ENCODE measurements around the gene SRSF2. TPM values are rescaled to one million over a fixed set of nuclear protein-coding genes. Genes with fewer than 3 reads are reported as not detected.

SRSF2 gene
- total RNA-seq, 2 experiments from 2014 or later = 376 to 384 TPM

DNA sequence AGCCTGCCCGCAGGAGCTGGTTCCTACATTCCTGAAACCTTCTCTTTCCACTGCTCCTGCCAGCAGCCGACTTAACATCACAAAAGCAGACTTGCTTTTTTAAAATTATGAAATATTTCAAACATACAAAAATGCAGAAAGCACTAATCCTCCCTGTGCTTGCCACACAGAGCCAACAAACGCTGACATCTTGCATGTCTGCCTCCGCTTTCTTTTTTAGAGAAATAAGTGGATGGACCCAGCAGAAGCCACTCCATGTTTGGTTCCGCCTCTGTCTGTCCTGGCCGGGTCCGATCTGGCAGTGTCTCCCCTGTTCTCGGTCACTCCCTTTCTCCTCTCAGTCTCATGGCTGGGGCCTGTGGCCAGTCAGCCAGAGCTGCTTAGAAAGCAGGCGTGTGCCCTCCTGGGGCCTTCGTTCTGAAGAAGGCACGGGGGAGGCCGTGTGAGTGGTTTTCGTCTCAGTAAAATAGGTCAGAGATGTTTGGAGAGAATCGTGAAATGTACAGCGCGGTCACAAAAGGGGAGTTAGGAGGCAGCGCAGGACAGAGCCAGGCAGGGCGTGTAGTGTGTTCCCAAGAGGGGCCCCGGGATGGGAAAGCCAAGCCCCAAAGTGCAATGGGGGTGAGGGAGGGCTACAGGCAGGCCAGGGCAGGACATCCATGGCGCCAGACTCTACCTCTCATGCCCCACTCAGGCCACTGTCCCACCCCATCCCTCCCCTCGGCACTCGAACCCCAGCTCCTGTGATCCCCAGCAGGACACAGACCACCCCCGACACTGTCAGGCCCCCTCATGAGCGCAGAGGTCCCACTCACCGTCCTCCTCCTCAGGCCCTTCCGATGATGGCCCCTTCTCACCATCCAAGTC lies 49.6 kb downstream of the SRSF2 start:
- Mint-ChIP-seq H3K36me3 (no peaks in the 10 kb centered on the region), H3K9me3 (no peaks in the 10 kb centered on the region), H3K27ac (no peak overlapping the region), H3K4me3 (no peak overlapping the region), H3K27me3 (no peaks in the 10 kb centered on the region), H3K4me1 (no peaks in the 10 kb centered on the region)
- POLR2A ChIA-PET = no interaction called here
- no peak for ATAC-seq (ENCODE audit: low read depth)
- no peak for DNase-seq

DNA sequence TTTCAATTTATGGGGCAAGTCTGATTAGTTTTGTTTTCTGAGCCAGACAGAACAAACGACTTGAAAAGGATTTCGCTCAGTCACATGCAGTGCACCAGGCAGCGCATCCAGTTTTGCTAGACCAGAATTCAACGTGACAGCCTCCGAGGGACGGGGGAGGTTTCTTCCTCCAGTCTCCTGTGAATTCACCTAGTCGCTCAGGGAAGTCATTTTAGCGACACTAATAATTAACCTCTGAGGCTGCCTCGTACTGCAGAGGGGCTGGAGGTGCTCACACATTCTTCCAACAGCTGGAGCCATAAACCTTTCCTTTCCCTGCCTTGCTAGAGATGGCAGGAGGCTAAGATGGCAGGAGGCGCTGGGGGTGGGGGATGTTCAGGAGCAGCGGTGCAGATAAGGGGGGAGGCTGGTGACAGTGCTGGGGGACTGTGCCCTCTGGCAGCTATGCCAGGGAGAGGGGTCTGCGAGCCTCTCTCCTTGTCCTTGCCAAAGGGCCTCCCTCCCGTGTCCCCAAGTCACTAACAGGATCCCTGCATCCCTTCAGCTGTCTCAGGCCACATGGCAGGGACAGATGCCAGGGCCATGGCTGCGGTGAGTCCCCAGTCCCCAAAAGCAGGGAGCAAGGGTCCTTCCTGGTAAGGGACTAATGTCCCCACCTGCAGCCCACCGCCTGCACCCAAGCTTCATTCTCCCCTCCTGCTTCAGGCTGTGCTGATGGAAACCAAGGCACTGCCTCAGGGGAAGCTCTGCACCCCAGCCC lies 50.4 kb downstream of the SRSF2 start:
- Mint-ChIP-seq H3K36me3 (no peaks in the 10 kb centered on the region), H3K27me3 (no peaks in the 10 kb centered on the region), H3K9me3 (no peaks in the 10 kb centered on the region), H3K4me3 (no peak overlapping the region), H3K4me1 (no peaks in the 10 kb centered on the region), H3K27ac (no peak overlapping the region)
- POLR2A ChIA-PET = no interaction called here
- ATAC-seq (ENCODE audit: low read depth) (no peak), DNase-seq (no peak)

DNA sequence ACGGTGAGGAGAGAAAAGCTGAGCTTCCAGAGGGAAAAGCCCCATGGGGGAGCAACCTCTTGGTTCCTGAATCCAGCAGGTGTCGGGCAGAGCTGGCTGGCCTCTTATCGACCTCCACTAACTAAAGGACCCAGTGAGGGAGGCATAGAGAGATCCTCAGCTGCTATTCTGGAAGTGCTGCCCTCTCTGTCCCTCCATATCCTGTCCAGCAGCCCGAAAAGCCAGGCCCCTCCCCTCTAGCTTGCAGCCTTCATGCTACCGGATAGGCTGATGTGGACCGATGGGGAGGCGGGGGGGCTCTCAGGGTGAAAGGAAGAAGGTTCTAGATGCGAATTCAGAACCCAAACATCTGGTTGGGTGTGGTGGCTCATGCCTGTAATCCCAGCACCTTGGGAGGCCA lies 51.3 kb downstream of the SRSF2 start:
- Mint-ChIP-seq H3K27ac (no peak overlapping the region), H3K36me3 (no peaks in the 10 kb centered on the region), H3K27me3 (no peaks in the 10 kb centered on the region), H3K4me3 (no peak overlapping the region), H3K4me1 (peaks cover 4% of the 10 kb centered on the region), H3K9me3 (no peaks in the 10 kb centered on the region)
- POLR2A ChIA-PET = no interaction called here
- ATAC-seq (ENCODE audit: low read depth) (no peak), DNase-seq (no peak)

DNA sequence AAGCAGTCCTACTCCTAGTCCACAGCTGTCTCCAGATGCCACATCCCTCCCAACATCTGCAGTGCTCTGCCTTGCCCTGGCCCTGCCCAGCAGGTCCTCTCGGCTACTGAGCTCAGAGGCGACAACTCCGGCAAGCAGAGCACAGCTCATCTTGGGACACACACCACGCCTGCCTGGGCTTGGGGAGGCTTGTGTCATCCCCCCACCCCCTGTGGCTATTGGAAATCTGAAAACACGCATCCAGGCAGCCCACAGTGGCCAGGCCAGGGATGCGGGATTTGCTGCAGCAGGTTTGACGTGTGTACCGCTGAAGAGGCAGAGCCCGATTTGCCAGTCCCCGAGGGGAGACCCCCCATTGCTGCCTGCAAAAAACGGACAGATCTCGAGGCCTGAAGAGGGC lies 51.8 kb downstream of the SRSF2 start:
- no peak for ATAC-seq (ENCODE audit: low read depth)
- Mint-ChIP-seq H3K4me1 (peaks cover 4% of the 10 kb centered on the region), H3K27ac (no peak overlapping the region), H3K27me3 (no peaks in the 10 kb centered on the region), H3K4me3 (no peak overlapping the region), H3K36me3 (no peaks in the 10 kb centered on the region), H3K9me3 (no peaks in the 10 kb centered on the region)
- POLR2A ChIA-PET = interaction anchor here (1.4 kb wide), 1 partner anchor 13 kb away, joined by 4 read pairs; no protein-coding TSS in a partner anchor
- DNase-seq = no peak

DNA sequence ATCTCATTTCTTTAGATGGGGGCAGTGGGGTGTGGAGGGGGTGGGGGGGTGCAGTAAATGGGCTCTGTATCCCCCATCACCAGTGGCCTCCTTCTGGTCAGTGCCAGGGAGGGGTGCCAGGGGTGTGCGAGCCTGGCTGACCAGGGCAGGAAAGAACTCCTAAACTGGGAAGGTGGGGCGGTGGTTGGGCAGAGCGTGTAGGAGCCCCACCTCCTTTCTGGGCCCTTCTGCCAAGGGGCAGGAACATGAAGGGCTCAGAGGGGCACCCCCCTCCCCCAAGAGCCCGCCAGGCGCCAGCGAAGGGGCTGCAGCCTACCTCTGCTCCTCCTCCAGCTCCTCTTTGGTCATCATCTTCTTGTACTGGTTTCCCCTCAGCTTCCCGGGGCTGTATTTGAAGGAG lies 52.4 kb downstream of the SRSF2 start:
- no peaks in the 10 kb centered on the region for H3K36me3 Mint-ChIP-seq
- H3K27ac Mint-ChIP-seq = no peak overlapping the region
- no peak overlapping the region for H3K4me3 Mint-ChIP-seq
- POLR2A ChIA-PET = interaction anchor here (1.4 kb wide), 1 partner anchor 13 kb away, joined by 4 read pairs; no protein-coding TSS in a partner anchor
- no peak for ATAC-seq (ENCODE audit: low read depth)
- H3K4me1 Mint-ChIP-seq = peaks cover 4% of the 10 kb centered on the region
- H3K27me3 Mint-ChIP-seq = no peaks in the 10 kb centered on the region
- DNase-seq = no peak
- no peaks in the 10 kb centered on the region for H3K9me3 Mint-ChIP-seq

Small RNAs within 50 kb of the gene (microRNA-seq; reads per million reads assigned to microRNA genes)
- 6.3 reads per million for gene MIR636

Other genes with a start within 250 kb of the SRSF2 start
- gene RHBDF2, start 235.9 kb downstream of the SRSF2 start, total RNA-seq = 10 to 100 TPM; 65.1 to 67.2 TPM
- under 1 TPM in 1 of 2 experiments, not detected in 1; 0.37 TPM for gene CYGB, start 199.6 kb downstream of the SRSF2 start, total RNA-seq
- 1 to 10 TPM in 1 of 2 experiments, under 1 TPM in 1; 0.78 to 1.1 TPM for gene PRCD, start 197.3 kb downstream of the SRSF2 start, total RNA-seq
- 1 to 10 TPM; 3.4 to 3.9 TPM for gene ST6GALNAC2, start 151.5 kb downstream of the SRSF2 start, total RNA-seq
- not detected for gene ST6GALNAC1, start 93.6 kb downstream of the SRSF2 start, total RNA-seq
- gene MXRA7, start 26.4 kb downstream of the SRSF2 start, total RNA-seq = 10 to 100 TPM; 34.4 to 37.2 TPM
- gene JMJD6, start 10.7 kb downstream of the SRSF2 start, total RNA-seq = 10 to 100 TPM; 55.0 to 58.9 TPM
- 10 to 100 TPM; 51.1 to 54.1 TPM for gene METTL23, start 10.5 kb downstream of the SRSF2 start, total RNA-seq
- gene MFSD11, start 788 bp upstream of the SRSF2 start, total RNA-seq = 10 to 100 TPM; 28.5 to 29.1 TPM
- gene MGAT5B, start 131.1 kb upstream of the SRSF2 start, total RNA-seq = under 1 TPM; 0.43 to 0.47 TPM

All from activated naive CD8-positive, alpha-beta T cell treated with anti-CD3 and anti-CD28 coated beads, Interleukin-2, amount 10 ng/mL, durations not matched to agents 7 days and 5 days (primary cell).